OCI-LY7 (cell line): ENCODE data around the gene PAX7. TPM values are rescaled to one million over a fixed set of nuclear protein-coding genes. Genes with fewer than 3 reads are reported as not detected.

Experiments
- BruUV-seq: library from RNA; stranded (reverse); fragments of 400-500 nt; replicated peaks from 2 replicates; lab custom pipeline; 2021; lab: Mats Ljungman, UMichigan
- CTCF ChIA-PET: fragments of 300-600 bp; sonication (Branson Sonifier 250); formaldehyde crosslinking; loops from one replicate; lab custom pipeline; 2022; ENCODE audit warnings: antibody characterized with exemption; ENCODE audit not compliant: unreplicated experiment; lab: Charles Lee
- POLR2A ChIA-PET: fragments of 300-600 bp; sonication (Branson Sonifier 250); formaldehyde crosslinking; loops from one replicate; lab custom pipeline; 2022; ENCODE audit warnings: antibody characterized with exemption; lab: Charles Lee
- DNase-seq: peaks from one replicate; pipeline ENCODE4 v3.0.0-alpha.2; 2015; ENCODE audit warnings: low spot score
- H2AFZ ChIP-seq: fragments of 200-600 bp; sonication (generic), shearing (Covaris generic); 2 replicates; pipeline ENCODE4 v1.6.1; 2014; ENCODE audit warnings: mild to moderate bottlenecking, antibody characterized with exemption, low read length, moderate library complexity
- H3K27ac ChIP-seq: fragments of 200-600 bp; sonication (generic); 2 replicates; pipeline ENCODE4 v1.5.1; 2014; ENCODE audit warnings: mixed run types, low read depth, mild to moderate bottlenecking, moderate library complexity, low read length, inconsistent platforms; ENCODE audit not compliant: poor library complexity, severe bottlenecking
- H3K36me3 ChIP-seq: fragments of 200-600 bp; sonication (generic); 2 replicates; pipeline ENCODE4 v1.6.1; 2014; ENCODE audit warnings: mild to moderate bottlenecking, antibody characterized with exemption, low read length, moderate library complexity, mixed read lengths; ENCODE audit not compliant: insufficient read depth
- H3K4me1 ChIP-seq: fragments of 200-600 bp; sonication (generic); 2 replicates; pipeline ENCODE4 v1.5.1; 2014; ENCODE audit warnings: mild to moderate bottlenecking, low read length; ENCODE audit not compliant: insufficient read depth, poor library complexity, severe bottlenecking
- H3K4me2 ChIP-seq: fragments of 200-600 bp; sonication (generic); 2 replicates; pipeline ENCODE4 v1.6.1; 2014; ENCODE audit warnings: mild to moderate bottlenecking, low read length
- H3K4me3 ChIP-seq: fragments of 200-600 bp; sonication (generic); 2 replicates; pipeline ENCODE4 v1.5.1; 2014; ENCODE audit warnings: mild to moderate bottlenecking, low read depth, low read length; ENCODE audit not compliant: poor library complexity, severe bottlenecking
- H3K79me2 ChIP-seq: fragments of 200-600 bp; sonication (generic); 2 replicates; pipeline ENCODE4 v1.6.1; 2016; ENCODE audit warnings: low read depth, mild to moderate bottlenecking, low read length, moderate library complexity, mixed read lengths; ENCODE audit not compliant: insufficient read depth
- H3K9me2 ChIP-seq: fragments of 200-600 bp; sonication (generic); 2 replicates; pipeline ENCODE4 v1.6.1; 2016; ENCODE audit warnings: mild to moderate bottlenecking, low read length, mixed read lengths; ENCODE audit not compliant: insufficient read depth
- H3K9me3 ChIP-seq: fragments of 200-600 bp; sonication (generic); 2 replicates; pipeline ENCODE4 v1.6.1; 2014; ENCODE audit warnings: mild to moderate bottlenecking, mixed run types, low read length, mixed read lengths
- H4K20me1 ChIP-seq: fragments of 200-600 bp; sonication (generic); 2 replicates; pipeline ENCODE4 v1.6.1; 2014; ENCODE audit warnings: mild to moderate bottlenecking, antibody characterized with exemption, low read length, moderate library complexity, mixed read lengths; ENCODE audit not compliant: insufficient read depth
- EZH2phosphoT487 ChIP-seq: fragments of 200-600 bp; sonication (generic); IDR thresholded peaks from 2 replicates; pipeline ENCODE4 v1.6.1; 2018; ENCODE audit warnings: low read depth, borderline replicate concordance, mild to moderate bottlenecking, mixed run types, antibody characterized with exemption, low read length, moderate library complexity, mixed read lengths
- intact Hi-C: fragments of 100-400 bp; cut with micrococcal nuclease; formaldehyde crosslinking; loops from one replicate; pipeline ENCODE4 v1.10.0; 2022; ENCODE audit not compliant: unreplicated experiment
- total RNA-seq, 2 experiments: library from RNA; depleted of rRNA in 1 of 2; stranded (reverse); fragments of >200 nt in 1 of 2; shearing (Covaris generic) in 1 of 2; gene quantifications; 2 replicates each; pipeline ENCODE4 v1.2.3, GENCODE V29; 2014 to 2022
- TF ChIP-seq, protein P1 (sequence below): fragments of 200-600 bp; sonication (generic); conservative IDR thresholded peaks from 2 replicates; pipeline ENCODE4 v1.5.1; 2014; ENCODE audit warnings: mild to moderate bottlenecking, antibody characterized with exemption, low read length, moderate library complexity, mixed read lengths

The PAX7 gene
- total RNA-seq, 2 experiments from 2014 or later = not detected

DNA sequence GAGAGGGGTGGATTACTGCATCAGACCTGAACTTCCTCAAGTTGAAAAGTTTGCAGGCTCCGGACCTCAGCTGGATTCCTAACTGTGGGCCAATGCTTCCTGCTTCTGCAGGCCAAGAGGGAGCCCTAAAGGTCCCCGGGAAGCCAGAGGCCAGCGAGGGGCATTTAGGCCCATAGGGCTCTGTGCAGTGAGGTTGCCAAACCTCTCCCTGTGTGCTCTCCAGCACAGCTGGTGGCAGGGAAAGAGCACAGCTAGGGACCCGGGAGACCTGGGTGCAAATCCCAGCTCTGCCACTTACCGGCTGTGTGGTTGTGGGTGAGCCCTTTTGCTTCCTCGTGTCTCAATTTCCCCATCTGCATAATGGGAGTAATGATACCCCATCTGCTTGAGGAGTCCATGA is 100.5 kb downstream of the PAX7 start:
- Histone ChIP-seq H3K27ac (no peak overlapping the region), H3K36me3 (no peaks in the 10 kb centered on the region), H3K79me2 (no peaks in the 10 kb centered on the region), H3K9me3 (no peaks in the 10 kb centered on the region), H3K4me1 (no peaks in the 10 kb centered on the region), H3K4me3 (no peak overlapping the region), H3K9me2 (no peaks in the 10 kb centered on the region), H3K4me2 (no peak overlapping the region), H4K20me1 (no peaks in the 10 kb centered on the region), H2AFZ (no peak overlapping the region)
- no peak for DNase-seq
- ChIA-PET POLR2A (no interaction called here), CTCF (no interaction called here)
- intact Hi-C loops = no loop called here
- no TSS peak for BruUV-seq
- TF ChIP-seq EZH2phosphoT487 = no peak
- TF ChIP-seq, protein P1, sequence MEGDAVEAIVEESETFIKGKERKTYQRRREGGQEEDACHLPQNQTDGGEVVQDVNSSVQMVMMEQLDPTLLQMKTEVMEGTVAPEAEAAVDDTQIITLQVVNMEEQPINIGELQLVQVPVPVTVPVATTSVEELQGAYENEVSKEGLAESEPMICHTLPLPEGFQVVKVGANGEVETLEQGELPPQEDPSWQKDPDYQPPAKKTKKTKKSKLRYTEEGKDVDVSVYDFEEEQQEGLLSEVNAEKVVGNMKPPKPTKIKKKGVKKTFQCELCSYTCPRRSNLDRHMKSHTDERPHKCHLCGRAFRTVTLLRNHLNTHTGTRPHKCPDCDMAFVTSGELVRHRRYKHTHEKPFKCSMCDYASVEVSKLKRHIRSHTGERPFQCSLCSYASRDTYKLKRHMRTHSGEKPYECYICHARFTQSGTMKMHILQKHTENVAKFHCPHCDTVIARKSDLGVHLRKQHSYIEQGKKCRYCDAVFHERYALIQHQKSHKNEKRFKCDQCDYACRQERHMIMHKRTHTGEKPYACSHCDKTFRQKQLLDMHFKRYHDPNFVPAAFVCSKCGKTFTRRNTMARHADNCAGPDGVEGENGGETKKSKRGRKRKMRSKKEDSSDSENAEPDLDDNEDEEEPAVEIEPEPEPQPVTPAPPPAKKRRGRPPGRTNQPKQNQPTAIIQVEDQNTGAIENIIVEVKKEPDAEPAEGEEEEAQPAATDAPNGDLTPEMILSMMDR = no peak

DNA sequence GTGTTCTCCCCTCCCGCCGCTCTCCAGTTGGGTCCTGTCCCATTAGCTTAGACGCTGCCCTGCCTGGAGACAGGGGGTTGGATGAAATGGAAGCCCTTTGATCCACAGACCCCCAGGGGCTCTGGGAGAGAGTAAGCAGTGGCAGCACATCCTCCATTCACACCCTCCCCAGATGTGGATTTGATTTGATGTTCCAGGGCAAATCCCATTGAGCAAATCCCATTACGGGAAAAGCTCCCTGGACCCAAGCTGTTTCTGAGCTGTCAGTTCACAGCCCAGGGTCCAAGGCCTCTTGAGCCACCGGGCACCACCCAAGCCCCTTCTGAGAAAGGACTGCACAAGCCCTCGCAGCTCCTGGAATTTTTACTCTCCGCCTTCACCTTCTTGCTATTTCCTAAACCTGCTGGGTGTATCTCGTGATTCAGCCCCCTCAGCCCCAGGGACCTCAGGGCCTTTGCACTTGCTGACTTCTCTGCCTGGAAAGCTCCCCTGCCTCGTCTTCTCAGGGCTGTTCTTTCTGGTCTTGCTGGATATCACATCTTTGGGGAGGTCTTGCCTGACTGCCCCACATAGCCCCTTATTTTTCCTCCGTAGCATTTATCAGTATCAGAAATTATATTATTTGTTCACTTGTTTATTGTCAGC is 101.1 kb downstream of the PAX7 start:
- intact Hi-C loops = no loop called here
- CTCF ChIA-PET = no interaction called here

DNA sequence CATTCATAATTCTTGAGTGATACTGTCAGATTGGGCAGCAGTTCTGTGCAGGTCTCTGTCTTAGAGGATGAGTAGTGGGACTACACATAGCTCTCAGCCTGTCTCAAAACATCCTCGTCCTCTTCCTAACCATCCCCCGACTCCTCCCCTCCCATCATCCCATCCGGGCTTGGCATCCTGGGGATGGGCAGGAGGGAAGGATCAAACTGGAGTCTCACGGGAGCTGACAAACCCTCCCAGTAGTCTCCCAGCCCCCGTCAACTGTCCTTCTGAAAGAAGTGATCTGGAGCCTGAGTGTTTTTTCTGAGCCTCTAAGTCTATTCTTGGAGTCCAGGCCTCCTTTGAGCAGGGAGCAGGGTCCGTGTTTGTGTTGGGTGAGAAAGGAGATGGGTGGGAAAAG is 102.0 kb downstream of the PAX7 start:
- no peak overlapping the region for H3K27ac ChIP-seq
- no peaks in the 10 kb centered on the region for H4K20me1 ChIP-seq
- H3K79me2 ChIP-seq = no peaks in the 10 kb centered on the region
- no peaks in the 10 kb centered on the region for H3K36me3 ChIP-seq
- BruUV-seq = no TSS peak
- TF ChIP-seq EZH2phosphoT487 = no peak
- TF ChIP-seq, protein P1 = no peak
- CTCF ChIA-PET = no interaction called here
- H3K4me2 ChIP-seq = no peak overlapping the region
- intact Hi-C loops = no loop called here
- POLR2A ChIA-PET = no interaction called here
- H2AFZ ChIP-seq = no peak overlapping the region
- H3K4me1 ChIP-seq = no peaks in the 10 kb centered on the region
- no peaks in the 10 kb centered on the region for H3K9me2 ChIP-seq
- DNase-seq = no peak
- H3K4me3 ChIP-seq = no peak overlapping the region
- H3K9me3 ChIP-seq = no peaks in the 10 kb centered on the region

More for the DNA sequence above, 101.1 kb downstream of the PAX7 start:
- H4K20me1 ChIP-seq = no peaks in the 10 kb centered on the region
- H3K4me1 ChIP-seq = no peaks in the 10 kb centered on the region
- no peak for DNase-seq
- no peak overlapping the region for H2AFZ ChIP-seq
- no peak overlapping the region for H3K27ac ChIP-seq
- TF ChIP-seq, protein P1 = no peak
- TF ChIP-seq EZH2phosphoT487 = no peak
- no peaks in the 10 kb centered on the region for H3K36me3 ChIP-seq
- H3K4me3 ChIP-seq = no peak overlapping the region
- no peaks in the 10 kb centered on the region for H3K9me3 ChIP-seq
- no peak overlapping the region for H3K4me2 ChIP-seq
- no peaks in the 10 kb centered on the region for H3K79me2 ChIP-seq
- POLR2A ChIA-PET = no interaction called here
- H3K9me2 ChIP-seq = no peaks in the 10 kb centered on the region
- no TSS peak for BruUV-seq
